BLaER1 (cell line): ENCODE results near the gene CTNND2.

Experiments
- H3K27ac ChIP-seq: shearing (Covaris generic); formaldehyde crosslinking; 2 replicates; pipeline ENCODE4 v1.8.1; 2022
- H3K27me3 ChIP-seq: shearing (Covaris generic); formaldehyde crosslinking; 2 replicates; pipeline ENCODE4 v1.8.1; 2022
- H3K36me3 ChIP-seq: shearing (Covaris generic); formaldehyde crosslinking; 2 replicates; pipeline ENCODE4 v1.8.1; 2022
- H3K4me1 ChIP-seq: shearing (Covaris generic); formaldehyde crosslinking; 2 replicates; pipeline ENCODE4 v1.8.1; 2022
- H3K4me2 ChIP-seq: shearing (Covaris generic); formaldehyde crosslinking; 2 replicates; pipeline ENCODE4 v1.8.1; 2022
- H3K4me3 ChIP-seq: shearing (Covaris generic); formaldehyde crosslinking; 2 replicates; pipeline ENCODE4 v1.8.1; 2022
- H3K9ac ChIP-seq: shearing (Covaris generic); formaldehyde crosslinking; 2 replicates; pipeline ENCODE4 v1.8.1; 2022
- H3K9me3 ChIP-seq: shearing (Covaris generic); formaldehyde crosslinking; 2 replicates; pipeline ENCODE4 v1.8.1; 2022
- H4K20me1 ChIP-seq: shearing (Covaris generic); formaldehyde crosslinking; 2 replicates; pipeline ENCODE4 v1.8.1; 2022
- Cebpa-rat ChIP-seq: shearing (Covaris generic); IDR thresholded peaks from 2 replicates; pipeline ENCODE4 v1.8.1; 2022

Gene CTNND2

DNA sequence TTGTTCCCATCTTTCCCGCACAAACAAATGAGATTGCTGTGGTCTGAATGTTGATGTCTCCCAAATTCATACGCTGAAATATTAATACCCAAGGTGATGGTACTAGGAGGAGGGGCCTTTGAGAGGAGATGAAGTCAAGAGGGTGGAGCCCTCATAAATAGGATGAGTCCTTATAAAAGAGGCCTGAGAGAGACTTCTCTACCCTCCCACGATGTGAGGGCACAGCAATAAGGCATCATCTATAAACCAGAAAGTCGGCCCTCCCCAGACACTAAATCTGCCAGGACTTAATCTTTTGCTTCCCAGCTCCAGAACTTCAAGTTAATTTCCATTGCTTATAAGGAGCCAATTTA is 170.4 kb downstream of the CTNND2 start:
- no peak for TF ChIP-seq Cebpa-rat

DNA sequence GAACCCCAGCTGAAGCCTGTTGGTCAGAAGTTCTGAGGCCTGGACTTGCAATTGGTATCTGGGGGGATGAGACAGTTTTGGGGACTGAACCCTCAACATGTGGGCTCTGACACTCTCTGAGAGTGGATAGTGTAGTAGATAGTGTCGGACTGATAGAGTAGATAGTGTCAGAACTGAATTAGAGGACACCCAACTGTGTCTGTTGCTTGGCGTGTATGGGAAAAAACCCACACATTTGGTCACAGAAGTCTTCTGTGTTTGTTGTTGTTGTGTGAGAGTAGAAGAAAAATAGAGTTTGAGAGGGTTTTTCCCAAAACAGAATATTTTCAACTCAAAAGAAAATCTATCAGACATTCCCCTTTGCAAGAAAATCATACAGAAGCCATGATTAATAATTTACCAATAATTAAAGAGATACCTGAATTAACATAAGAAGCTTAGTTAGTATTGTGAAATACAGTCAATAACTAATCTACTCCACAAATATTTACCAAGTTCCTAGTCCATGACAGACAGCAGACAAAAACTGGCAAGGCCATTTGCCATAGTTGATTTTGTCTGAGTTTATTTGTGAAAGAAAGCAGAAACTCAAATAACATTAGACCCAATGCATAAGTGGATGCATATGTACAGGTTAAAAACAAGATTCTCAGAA is 170.9 kb downstream of the CTNND2 start:
- no peak for TF ChIP-seq Cebpa-rat
- no peaks in the 10 kb centered on the region for H3K9me3 ChIP-seq
- no peak overlapping the region for H3K9ac ChIP-seq
- H3K4me2 ChIP-seq: no peak overlapping the region
- no peaks in the 10 kb centered on the region for H3K4me1 ChIP-seq
- H3K4me3 ChIP-seq: no peak overlapping the region
- no peaks in the 10 kb centered on the region for H3K27me3 ChIP-seq
- no peaks in the 10 kb centered on the region for H4K20me1 ChIP-seq
- H3K27ac ChIP-seq: no peak overlapping the region
- no peaks in the 10 kb centered on the region for H3K36me3 ChIP-seq

More for the DNA sequence above, 170.4 kb downstream of the CTNND2 start:
- Histone ChIP-seq H3K27ac (no peak overlapping the region), H3K36me3 (no peaks in the 10 kb centered on the region), H4K20me1 (no peaks in the 10 kb centered on the region), H3K4me2 (no peak overlapping the region), H3K9ac (no peak overlapping the region), H3K4me1 (no peaks in the 10 kb centered on the region), H3K4me3 (no peak overlapping the region), H3K27me3 (no peaks in the 10 kb centered on the region), H3K9me3 (no peaks in the 10 kb centered on the region)

DNA sequence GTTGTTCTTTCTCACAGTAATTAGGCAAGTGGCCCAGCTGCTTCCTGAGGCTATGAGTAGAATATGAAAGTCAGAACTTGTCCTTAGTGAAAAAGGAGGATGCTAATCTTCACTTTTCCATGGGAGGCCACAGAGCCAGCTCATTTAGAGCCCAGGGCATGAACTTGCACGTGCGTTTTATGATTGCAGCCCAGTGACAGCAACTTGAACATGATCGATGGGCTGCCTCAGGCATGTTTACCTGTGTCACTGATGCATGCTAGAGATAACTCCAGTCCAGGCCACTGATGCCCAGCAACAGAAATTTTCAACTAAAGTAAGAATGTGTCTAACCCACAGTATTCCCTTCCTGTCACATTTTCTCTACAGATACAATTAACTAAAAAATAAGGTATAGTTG is 179.3 kb downstream of the CTNND2 start:
- no peaks in the 10 kb centered on the region for H3K36me3 ChIP-seq
- H3K27me3 ChIP-seq: no peaks in the 10 kb centered on the region
- no peaks in the 10 kb centered on the region for H3K4me1 ChIP-seq
- no peak overlapping the region for H3K4me2 ChIP-seq
- H3K4me3 ChIP-seq: no peak overlapping the region
- no peak for TF ChIP-seq Cebpa-rat
- H3K27ac ChIP-seq: no peak overlapping the region
- no peaks in the 10 kb centered on the region for H4K20me1 ChIP-seq
- no peak overlapping the region for H3K9ac ChIP-seq
- 0 out of 2 replicates have a peak, but pooled peaks cover 5% of the 10 kb centered on the region for H3K9me3 ChIP-seq

DNA sequence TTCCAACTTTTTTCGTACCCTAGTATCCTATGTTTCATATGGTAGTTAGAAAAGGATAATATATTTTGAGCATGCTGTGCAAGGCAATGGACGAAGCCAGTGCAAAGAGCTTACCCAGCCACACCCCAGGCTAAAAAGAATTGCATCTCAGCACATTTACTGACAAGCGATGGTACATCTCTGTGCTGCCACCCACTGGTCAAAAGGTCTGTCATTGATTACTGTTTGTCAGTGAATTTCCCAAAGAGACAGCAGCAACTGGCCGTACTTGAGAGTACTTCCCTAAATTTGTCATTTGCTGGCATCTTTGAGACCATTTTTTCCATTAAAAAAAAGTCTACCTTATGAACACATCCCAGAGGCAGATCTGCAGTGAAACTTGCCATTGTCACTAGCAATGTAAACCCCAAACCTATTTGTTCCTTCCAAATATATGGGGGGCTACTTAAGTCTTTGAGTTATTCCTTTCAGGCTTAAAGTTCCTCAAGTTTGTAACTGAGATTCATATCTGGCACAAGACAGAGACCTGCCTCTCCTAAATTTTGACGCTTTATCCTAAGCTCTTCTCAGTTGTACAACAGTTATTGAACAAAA is 184.3 kb downstream of the CTNND2 start:
- Histone ChIP-seq H3K36me3 (no peaks in the 10 kb centered on the region), H3K9ac (no peak overlapping the region), H4K20me1 (no peaks in the 10 kb centered on the region), H3K4me3 (no peak overlapping the region), H3K4me2 (no peak overlapping the region), H3K9me3 (0 out of 2 replicates have a peak, but pooled peaks cover 5% of the 10 kb centered on the region), H3K27ac (no peak overlapping the region), H3K4me1 (no peaks in the 10 kb centered on the region), H3K27me3 (no peaks in the 10 kb centered on the region)
- TF ChIP-seq Cebpa-rat: no peak

GRCh38 chr5:11715461-11716196 is 188.6 kb downstream of the CTNND2 start:
- H3K36me3 ChIP-seq: no peaks in the 10 kb centered on the region
- H4K20me1 ChIP-seq: no peaks in the 10 kb centered on the region

GRCh38 chr5:11711932-11712331 is 192.3 kb downstream of the CTNND2 start:
- Histone ChIP-seq H3K9ac (no peak overlapping the region), H4K20me1 (no peaks in the 10 kb centered on the region), H3K4me2 (no peak overlapping the region), H3K4me3 (no peak overlapping the region), H3K9me3 (no peaks in the 10 kb centered on the region), H3K27ac (no peak overlapping the region), H3K36me3 (no peaks in the 10 kb centered on the region), H3K27me3 (no peaks in the 10 kb centered on the region), H3K4me1 (no peaks in the 10 kb centered on the region)
- TF ChIP-seq Cebpa-rat: no peak

More at GRCh38 chr5:11715461-11716196, 188.6 kb downstream of the CTNND2 start:
- H3K9ac ChIP-seq: no peak overlapping the region
- no peak overlapping the region for H3K4me2 ChIP-seq
- no peaks in the 10 kb centered on the region for H3K27me3 ChIP-seq
- no peaks in the 10 kb centered on the region for H3K9me3 ChIP-seq
- H3K4me1 ChIP-seq: no peaks in the 10 kb centered on the region
- no peak overlapping the region for H3K27ac ChIP-seq
- TF ChIP-seq Cebpa-rat: no peak
- H3K4me3 ChIP-seq: no peak overlapping the region

- Histone ChIP-seq H3K9me3 (no peaks in the 10 kb centered on the region), H3K27ac (no peak overlapping the region), H3K4me1 (no peaks in the 10 kb centered on the region), H3K9ac (no peak overlapping the region), H3K27me3 (no peaks in the 10 kb centered on the region), H3K4me2 (no peak overlapping the region), H3K4me3 (no peak overlapping the region), H3K36me3 (no peaks in the 10 kb centered on the region), H4K20me1 (no peaks in the 10 kb centered on the region)
- TF ChIP-seq Cebpa-rat: no peak
Observed at GRCh38 chr5:11709021-11709420, 195.2 kb downstream of the CTNND2 start.

DNA sequence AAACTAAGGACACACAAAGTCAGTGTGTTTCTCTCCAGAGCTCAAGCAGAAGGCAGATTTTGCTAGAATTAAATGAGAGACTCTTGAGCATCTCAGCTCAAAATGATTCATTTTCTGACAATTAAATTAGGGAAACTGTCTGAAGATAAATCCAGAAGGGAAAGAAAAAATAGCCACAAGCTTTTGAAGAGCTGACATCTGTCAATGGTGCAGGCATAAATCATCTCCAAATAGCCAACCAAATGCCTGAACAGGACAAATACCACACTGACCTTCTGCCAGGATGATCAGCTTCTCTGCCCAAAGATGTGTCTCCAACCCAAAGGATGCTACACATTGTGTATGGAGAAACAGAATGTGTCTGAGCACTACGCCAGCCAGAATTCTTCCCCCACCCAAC is 199.3 kb downstream of the CTNND2 start:
- Histone ChIP-seq H4K20me1 (no peaks in the 10 kb centered on the region), H3K9me3 (no peaks in the 10 kb centered on the region), H3K4me2 (no peak overlapping the region), H3K27ac (no peak overlapping the region), H3K27me3 (no peaks in the 10 kb centered on the region), H3K36me3 (no peaks in the 10 kb centered on the region), H3K4me3 (no peak overlapping the region), H3K9ac (no peak overlapping the region), H3K4me1 (no peaks in the 10 kb centered on the region)
- TF ChIP-seq Cebpa-rat: no peak

DNA sequence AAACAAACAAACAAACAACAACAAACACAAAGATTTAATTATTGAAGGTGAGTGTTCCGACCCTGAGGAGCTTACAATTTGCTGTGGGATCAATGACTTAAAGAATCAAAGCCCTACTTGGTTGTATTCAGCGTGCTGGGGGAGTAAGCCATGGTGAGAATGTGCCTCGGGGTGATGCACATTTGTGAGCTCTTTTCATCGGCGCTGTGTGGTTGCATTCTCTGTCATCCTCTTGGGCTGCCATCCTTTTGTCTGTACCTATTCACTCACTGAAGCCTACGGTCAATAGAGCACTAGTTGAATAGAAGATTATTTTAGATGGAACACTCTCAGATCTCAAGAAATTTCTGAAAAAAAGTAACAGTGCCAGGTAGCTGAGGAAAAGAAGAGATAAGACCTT is 203.9 kb downstream of the CTNND2 start:
- Histone ChIP-seq H3K4me3 (no peak overlapping the region), H3K27ac (no peak overlapping the region), H3K9ac (no peak overlapping the region), H3K27me3 (no peaks in the 10 kb centered on the region), H3K36me3 (no peaks in the 10 kb centered on the region), H3K4me1 (no peaks in the 10 kb centered on the region), H4K20me1 (no peaks in the 10 kb centered on the region), H3K9me3 (no peaks in the 10 kb centered on the region), H3K4me2 (no peak overlapping the region)
- TF ChIP-seq Cebpa-rat: no peak

- no peak overlapping the region for H3K9ac ChIP-seq
- no peak for TF ChIP-seq Cebpa-rat
- H3K27me3 ChIP-seq: no peaks in the 10 kb centered on the region
- no peak overlapping the region for H3K4me3 ChIP-seq
- H3K36me3 ChIP-seq: no peaks in the 10 kb centered on the region
- no peak overlapping the region for H3K4me2 ChIP-seq
- H3K4me1 ChIP-seq: no peaks in the 10 kb centered on the region
- H4K20me1 ChIP-seq: no peaks in the 10 kb centered on the region
- no peaks in the 10 kb centered on the region for H3K9me3 ChIP-seq
- H3K27ac ChIP-seq: no peak overlapping the region
Observed at GRCh38 chr5:11692636-11693035, 211.6 kb downstream of the CTNND2 start.
